ENCODE measurements around the gene OSBPL5. TPM values are rescaled to one million over a fixed set of nuclear protein-coding genes. Genes with fewer than 3 reads are reported as not detected.

OSBPL5 gene
- total RNA-seq, 4 donors from 2014 or later = 9.2 to 18.5 (median 14.0) TPM

- Histone ChIP-seq H3K4me1 (peaks cover 6 to 8% of the 10 kb centered on the region in 2 donors), H3K36me3 (no peaks in the 10 kb centered on the region), H3K9me3 (no peaks in the 10 kb centered on the region), H3K4me3 (no peak overlapping the region), H3K27ac (no peak overlapping the region), H3K27me3 (peaks cover 0 to 4% (median 3%) of the 10 kb centered on the region in 3 donors)
- DNase-seq (no peak), ATAC-seq (no peak)
- no peak for TF ChIP-seq POLR2A (IDR thresholded peaks at IDR 0.05)
- TF ChIP-seq CTCF (IDR thresholded peaks at IDR 0.05 in 4 of 5, conservative IDR thresholded peaks at IDR 0.05 in 1 of 5) = no peak
- in situ Hi-C loops (cut with MboI; ENCODE audit: low sequenced_read_pairs in 4 of 4) (no loop called here), intact Hi-C loops (cut with DNase I; ENCODE audit: low total_unique reads) (no loop called here)
These were observed 80.1 kb downstream of the OSBPL5 start for GRCh38 chr11:3085052-3085451.

- no peak overlapping the region for H3K4me3 ChIP-seq
- no peaks in the 10 kb centered on the region for H3K9me3 ChIP-seq
- H3K4me1 ChIP-seq = no peaks in the 10 kb centered on the region
- H3K27ac ChIP-seq = no peak overlapping the region
- no peaks in the 10 kb centered on the region for H3K36me3 ChIP-seq
- peaks cover 0 to 4% (median 3%) of the 10 kb centered on the region in 3 donors for H3K27me3 ChIP-seq
- peak in 1 of 2 donors; percentile 5 for DNase-seq
- in situ Hi-C loops (cut with MboI; ENCODE audit: low sequenced_read_pairs in 4 of 4) (no loop called here), intact Hi-C loops (cut with DNase I; ENCODE audit: low total_unique reads) (no loop called here)
- TF ChIP-seq POLR2A (IDR thresholded peaks at IDR 0.05) (no peak), CTCF (IDR thresholded peaks at IDR 0.05 in 4 of 5, conservative IDR thresholded peaks at IDR 0.05 in 1 of 5) (no peak)
- no peak for ATAC-seq
These were observed 81.8 kb downstream of the OSBPL5 start for GRCh38 chr11:3083321-3083720.

- Histone ChIP-seq H3K27me3 (peaks cover 0 to 4% (median 3%) of the 10 kb centered on the region in 3 donors), H3K4me3 (no peak overlapping the region), H3K27ac (no peak overlapping the region), H3K36me3 (no peaks in the 10 kb centered on the region), H3K4me1 (no peaks in the 10 kb centered on the region), H3K9me3 (no peaks in the 10 kb centered on the region)
- TF ChIP-seq CTCF (IDR thresholded peaks at IDR 0.05 in 4 of 5, conservative IDR thresholded peaks at IDR 0.05 in 1 of 5) (no peak), POLR2A (IDR thresholded peaks at IDR 0.05) (no peak)
- intact Hi-C loops (cut with DNase I; ENCODE audit: low total_unique reads) = no loop called here
- DNase-seq (no peak), ATAC-seq (no peak)
- in situ Hi-C loops (cut with MboI; ENCODE audit: low sequenced_read_pairs in 4 of 4) = no loop called here
These were observed 83.7 kb downstream of the OSBPL5 start for GRCh38 chr11:3081386-3081751.

GRCh38 chr11:3080733-3081385, 84.3 kb downstream of the OSBPL5 start:
- intact Hi-C loops (cut with DNase I; ENCODE audit: low total_unique reads) = no loop called here
- TF ChIP-seq CTCF (IDR thresholded peaks at IDR 0.05 in 4 of 5, conservative IDR thresholded peaks at IDR 0.05 in 1 of 5) (no peak), POLR2A (IDR thresholded peaks at IDR 0.05) (no peak)
- Histone ChIP-seq H3K27me3 (peaks cover 0 to 4% (median 3%) of the 10 kb centered on the region in 3 donors), H3K4me3 (no peak overlapping the region), H3K27ac (no peak overlapping the region), H3K36me3 (no peaks in the 10 kb centered on the region), H3K4me1 (no peaks in the 10 kb centered on the region), H3K9me3 (no peaks in the 10 kb centered on the region)
- in situ Hi-C loops (cut with MboI; ENCODE audit: low sequenced_read_pairs in 4 of 4) = no loop called here
- ATAC-seq = no peak
- peak in 1 of 2 donors; percentile 4 for DNase-seq

GRCh38 chr11:3080104-3080503, 85.0 kb downstream of the OSBPL5 start:
- ATAC-seq (no peak), DNase-seq (no peak)
- no peaks in the 10 kb centered on the region for H3K9me3 ChIP-seq
- in situ Hi-C loops (cut with MboI; ENCODE audit: low sequenced_read_pairs in 4 of 4) (no loop called here), intact Hi-C loops (cut with DNase I; ENCODE audit: low total_unique reads) (no loop called here)
- no peak for TF ChIP-seq POLR2A (IDR thresholded peaks at IDR 0.05)
- no peak for TF ChIP-seq CTCF (IDR thresholded peaks at IDR 0.05 in 4 of 5, conservative IDR thresholded peaks at IDR 0.05 in 1 of 5)
- H3K36me3 ChIP-seq = no peaks in the 10 kb centered on the region
- peaks cover 0 to 4% (median 3%) of the 10 kb centered on the region in 3 donors for H3K27me3 ChIP-seq
- no peak overlapping the region for H3K4me3 ChIP-seq
- H3K27ac ChIP-seq = no peak overlapping the region
- peaks cover 0 to 1% of the 10 kb centered on the region in 2 donors for H3K4me1 ChIP-seq

All from gastrocnemius medialis (tissue), 4 donors.